GM18505 (cell line): ENCODE measurements around the gene C2orf92.

Experiments
- ATAC-seq: cut with Tn5 transposase; IDR thresholded peaks from one replicate; pipeline ENCODE4 v1.9.1; 2021; ENCODE audit not compliant: unreplicated experiment
- POLR2A ChIP-seq: IDR thresholded peaks from 4 replicates; pipeline ENCODE4 v1.6.1; 2011; ENCODE audit warnings: borderline replicate concordance; ENCODE audit not compliant: insufficient read depth, insufficient read length; ENCODE audit errors: extremely low read depth

The C2orf92 gene

DNA sequence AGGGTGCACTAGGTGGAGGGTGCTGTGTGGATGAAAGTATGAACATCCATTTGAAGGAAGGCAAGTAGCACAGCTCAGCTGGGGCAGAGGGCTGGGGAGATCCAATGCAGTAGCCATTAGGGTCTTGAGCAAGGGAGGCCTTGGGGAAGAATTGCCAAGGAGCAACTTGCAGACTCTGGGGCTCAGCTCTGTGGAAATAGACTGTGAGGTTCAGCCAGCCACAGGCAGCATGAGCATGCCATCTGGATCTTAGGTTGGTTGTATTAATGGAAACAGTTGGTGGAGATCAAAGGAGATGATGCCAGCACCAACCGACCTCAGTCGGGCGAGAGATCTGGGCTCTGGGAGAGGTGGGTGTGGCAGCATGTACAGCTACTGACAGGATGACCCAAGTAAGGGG is 49.4 kb downstream of the C2orf92 start:
- TF ChIP-seq POLR2A = no peak
- no peak for ATAC-seq

DNA sequence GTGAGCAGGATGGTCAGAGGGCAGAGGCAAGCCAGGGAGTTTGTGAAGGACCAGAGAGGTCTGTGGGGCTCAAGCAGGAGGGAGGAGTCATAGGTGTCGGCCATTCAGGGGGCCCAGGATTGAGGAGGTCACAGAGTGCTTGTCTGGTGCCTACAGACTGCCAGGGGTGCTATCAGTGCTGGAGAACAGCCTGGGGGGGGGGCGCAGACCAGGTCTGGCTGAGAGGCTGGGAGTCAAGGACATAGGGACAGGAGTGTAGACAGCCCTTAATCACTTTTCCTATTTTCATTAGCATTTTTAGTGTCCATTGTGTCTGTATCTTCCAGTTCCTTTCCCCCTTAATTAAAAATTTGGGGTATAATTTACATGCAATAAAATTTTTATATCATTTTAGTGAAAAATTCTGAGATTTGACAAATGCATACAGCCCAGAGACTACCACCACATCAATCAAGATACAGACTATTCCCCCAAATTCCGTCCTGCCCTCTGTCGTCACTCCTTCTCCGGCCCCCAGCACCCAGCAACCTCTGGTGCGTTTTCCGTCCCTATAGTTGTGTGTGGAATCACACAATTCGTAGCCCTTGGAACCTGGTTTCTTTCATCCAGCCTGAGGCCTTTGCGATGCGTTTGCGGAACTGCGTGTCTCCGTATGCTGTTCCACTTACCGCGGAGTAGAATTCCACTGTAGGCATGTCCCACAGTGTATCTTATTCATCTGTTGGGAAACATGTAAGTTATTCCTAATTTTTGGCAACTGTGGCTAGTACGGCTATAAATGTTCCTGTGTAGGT is 50.0 kb downstream of the C2orf92 start:
- TF ChIP-seq POLR2A = no peak
- ATAC-seq = no peak

GRCh38 chr2:97720746-97721145 is 51.2 kb downstream of the C2orf92 start:
- TF ChIP-seq POLR2A = no peak
- ATAC-seq = no peak

- no peak for ATAC-seq
- TF ChIP-seq POLR2A = no peak
Measured at GRCh38 chr2:97722227-97722626, 52.7 kb downstream of the C2orf92 start.

GRCh38 chr2:97723156-97724072 is 53.9 kb downstream of the C2orf92 start:
- no peak for ATAC-seq
- TF ChIP-seq POLR2A = no peak

- TF ChIP-seq POLR2A = no peak
- no peak for ATAC-seq
Measured at GRCh38 chr2:97724073-97724410, 54.5 kb downstream of the C2orf92 start.

DNA sequence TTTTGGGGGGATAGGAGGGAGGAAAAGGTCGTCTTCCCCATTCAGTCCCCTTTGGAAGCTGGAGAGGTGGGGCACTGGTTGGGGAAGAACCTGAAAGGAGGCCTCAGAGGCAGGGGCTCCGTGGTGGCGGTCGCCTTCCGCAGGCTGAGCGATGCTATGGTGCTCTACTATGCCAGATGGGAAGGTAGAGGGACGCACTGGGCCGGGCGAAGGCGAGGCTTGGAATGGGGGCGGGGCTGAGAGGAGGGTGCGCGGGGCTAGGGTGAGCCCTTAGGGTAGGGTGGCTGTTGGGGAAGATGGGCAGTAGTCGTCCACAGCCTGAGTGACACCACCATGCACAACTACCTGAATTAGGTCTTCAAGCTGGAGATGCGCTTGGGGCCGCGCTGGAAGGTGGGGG is 55.0 kb downstream of the C2orf92 start:
- ATAC-seq = no peak
- no peak for TF ChIP-seq POLR2A

GRCh38 chr2:97724946-97725688 is 55.6 kb downstream of the C2orf92 start:
- no peak for TF ChIP-seq POLR2A
- ATAC-seq = no peak

DNA sequence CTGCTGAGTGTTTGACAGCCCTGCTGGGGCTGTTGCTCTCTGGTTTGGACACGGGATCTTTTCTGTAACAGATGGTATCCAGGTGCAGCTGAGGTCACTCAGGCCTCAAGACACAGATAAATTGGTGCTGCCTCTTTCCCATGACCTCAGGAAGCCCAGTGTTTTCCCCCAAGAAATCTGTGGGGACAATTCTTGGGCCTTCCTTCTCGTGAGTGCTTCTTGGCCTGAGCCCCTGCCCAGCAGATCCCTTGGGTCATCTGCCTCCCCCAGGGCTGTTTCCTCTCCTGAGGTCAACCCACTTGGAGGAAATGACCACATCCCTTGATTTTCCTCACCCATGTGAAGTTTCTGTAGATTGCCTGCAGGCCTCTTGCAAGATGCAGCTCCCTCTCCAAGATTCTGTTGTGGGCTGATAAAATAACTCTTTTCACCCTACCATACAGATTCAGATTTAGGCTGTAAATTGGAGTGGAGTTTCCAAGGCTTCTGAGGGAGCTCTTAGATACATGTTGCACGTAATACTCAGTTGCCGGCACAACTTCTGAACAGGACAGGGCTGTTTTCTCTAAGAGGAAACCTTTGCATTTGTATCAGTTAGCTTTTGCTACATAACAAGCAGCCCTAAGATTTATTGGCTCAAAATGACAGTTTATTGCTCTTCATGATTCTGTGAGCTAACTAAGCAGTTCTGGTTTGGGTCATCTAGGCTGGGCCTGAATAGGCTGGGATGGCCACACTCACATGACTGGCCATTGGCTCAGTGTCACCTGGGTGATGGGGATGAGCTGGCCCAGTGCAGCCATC is 57.0 kb downstream of the C2orf92 start:
- no peak for TF ChIP-seq POLR2A
- no peak for ATAC-seq

DNA sequence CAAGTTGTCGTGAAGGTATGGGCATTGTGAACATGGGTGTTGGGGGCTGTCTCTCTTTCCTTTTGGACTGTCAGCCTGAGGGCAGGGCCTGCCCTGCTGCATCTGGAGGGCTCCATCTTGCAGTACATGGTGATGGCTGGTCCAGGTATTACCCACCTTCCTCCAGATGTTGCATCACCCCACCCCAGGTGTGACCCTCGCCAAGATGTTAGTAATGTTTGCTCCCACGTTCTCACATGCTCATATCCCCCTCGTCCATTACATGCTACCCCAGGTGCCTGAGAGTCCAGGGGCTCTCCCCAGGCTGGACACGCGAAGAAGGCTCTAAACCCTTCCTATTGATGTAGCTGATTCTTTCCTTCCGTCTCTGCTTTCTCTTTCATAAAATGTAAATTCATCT is 57.8 kb downstream of the C2orf92 start:
- no peak for ATAC-seq
- no peak for TF ChIP-seq POLR2A

- no peak for ATAC-seq
- TF ChIP-seq POLR2A = no peak
Measured at GRCh38 chr2:97728091-97728731, 58.7 kb downstream of the C2orf92 start.

- no peak for ATAC-seq
- no peak for TF ChIP-seq POLR2A
Measured at GRCh38 chr2:97730245-97730644, 60.7 kb downstream of the C2orf92 start.
